Activated naive CD4-positive, alpha-beta T cell treated with Interleukin-2 at 50 U/mL for 16 hours (primary cell): ENCODE results near the gene SPA17.

ENCODE experiments used
- DNase-seq: peaks from one replicate; pipeline ENCODE4 v3.0.0-alpha.2; 2020

SPA17 gene

DNA sequence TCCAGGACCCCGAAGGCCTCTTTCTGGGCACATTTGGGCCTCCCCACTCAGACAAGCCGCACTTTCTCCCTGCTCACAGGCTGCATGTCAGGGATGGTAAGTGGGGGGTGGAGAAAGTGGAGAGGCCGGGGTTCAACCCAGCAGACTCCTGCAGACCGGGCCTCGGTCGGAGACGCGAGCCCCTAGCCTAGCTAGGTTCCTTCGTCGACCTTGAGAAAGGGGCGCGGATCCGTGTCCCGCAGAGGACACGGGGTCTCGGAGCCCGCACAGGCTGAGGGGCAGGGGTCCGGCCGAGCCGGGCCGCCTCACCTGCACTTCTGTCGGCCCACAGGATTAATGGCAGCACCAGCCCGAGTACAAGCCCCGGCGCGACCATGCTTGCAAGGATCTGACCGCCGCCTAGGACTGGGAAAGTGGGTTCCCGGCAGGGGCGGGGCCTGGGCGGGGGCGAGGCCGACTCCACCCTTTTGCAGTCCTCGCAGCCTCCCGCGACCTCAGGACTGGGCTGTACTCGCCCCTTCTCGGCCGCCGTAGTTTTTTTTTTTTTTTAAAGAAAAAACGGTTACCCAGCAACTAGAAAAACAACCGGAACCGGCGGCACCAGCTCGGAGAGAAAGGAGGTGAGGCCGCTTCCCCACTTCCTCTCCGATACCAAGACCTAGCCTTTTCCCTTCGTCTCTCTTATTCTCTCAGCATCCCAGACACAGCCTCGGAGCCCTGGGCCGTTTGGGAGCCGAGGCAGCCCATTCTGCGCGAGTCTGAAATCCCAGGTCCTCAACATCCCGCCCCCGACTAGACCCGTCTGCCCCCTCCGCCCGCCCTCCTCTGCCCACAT is at the start of gene SPA17, which contains the start of gene SIAE:
SPA17 (plus strand) TSS at position 572 of the 835 bp plus-strand sequence. CDS start 1,361 bp downstream, outside the sequence.
SIAE (minus strand) TSS at position 407 of the 835 bp plus-strand sequence; CDS start at position 376, 31 bp downstream.
- peak; percentile 85 for DNase-seq

DNA sequence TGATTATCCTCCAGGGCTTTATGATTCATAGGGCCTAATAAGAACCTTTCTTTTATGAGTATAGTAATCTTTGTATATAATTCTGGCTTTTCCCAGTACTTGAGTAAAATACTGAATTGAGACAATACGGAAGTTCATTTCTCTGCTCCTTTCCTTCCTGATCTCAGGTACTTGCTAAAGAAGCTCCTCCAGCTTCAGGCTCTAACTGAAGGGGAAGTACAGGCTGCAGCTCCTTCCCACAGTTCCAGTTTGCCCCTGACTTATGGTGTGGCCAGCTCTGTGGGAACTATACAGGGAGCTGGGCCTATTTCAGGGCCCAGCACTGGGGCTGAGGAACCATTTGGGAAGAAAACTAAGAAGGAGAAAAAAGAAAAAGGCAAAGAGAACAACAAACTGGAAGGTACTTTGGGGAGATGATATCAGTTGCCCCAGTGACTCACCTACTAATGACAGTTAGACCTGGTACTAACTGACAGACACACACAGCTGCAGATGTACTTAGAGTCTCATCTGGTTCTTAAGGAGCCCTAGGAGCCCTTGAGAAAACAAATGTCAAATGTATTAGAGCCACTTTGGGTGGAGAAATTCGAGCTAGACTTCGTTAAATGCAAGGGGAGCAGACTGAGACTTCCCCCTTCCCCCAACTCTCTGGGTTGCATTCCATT is 48.1 kb upstream of the SPA17 start:
- DNase-seq = no peak

DNA sequence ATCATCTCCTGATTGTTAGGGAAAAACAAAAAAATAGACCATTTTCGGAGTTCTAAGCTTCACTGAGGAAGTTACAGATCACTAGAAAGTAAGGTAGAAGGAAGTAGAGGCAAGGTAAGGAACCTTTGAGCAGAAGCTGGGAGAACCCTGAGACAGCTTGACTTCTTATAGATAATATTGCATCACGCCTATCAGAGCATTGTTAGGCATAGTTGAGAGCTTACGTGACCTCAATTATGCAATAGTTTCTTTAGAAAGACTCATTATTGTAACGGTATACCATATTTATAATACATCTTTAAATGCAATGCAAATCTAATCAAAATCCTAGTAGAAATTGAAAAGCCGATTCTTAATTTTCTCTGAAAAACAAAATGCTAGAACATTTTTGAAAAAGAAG is 46.2 kb upstream of the SPA17 start:
- DNase-seq = no peak

DNA sequence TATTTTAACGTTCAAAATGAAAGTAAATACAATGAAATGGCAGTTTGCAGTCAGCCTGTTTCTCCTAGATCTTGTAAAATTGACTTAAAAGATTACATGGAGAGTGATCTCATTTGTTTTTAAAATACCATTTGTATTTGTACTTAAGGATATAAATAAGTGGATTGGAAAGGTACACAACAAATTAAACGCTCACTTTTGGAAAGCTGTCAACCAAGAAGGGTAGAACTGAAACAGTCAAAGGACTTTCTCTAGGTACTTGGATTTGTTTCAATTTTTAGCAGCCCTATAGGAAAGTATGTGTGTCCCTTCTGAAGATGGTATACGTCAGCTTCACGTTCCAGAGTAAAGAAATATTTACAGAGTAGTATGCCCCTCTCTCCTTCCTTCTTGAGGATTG is 43.7 kb upstream of the SPA17 start:
- DNase-seq = no peak

DNA sequence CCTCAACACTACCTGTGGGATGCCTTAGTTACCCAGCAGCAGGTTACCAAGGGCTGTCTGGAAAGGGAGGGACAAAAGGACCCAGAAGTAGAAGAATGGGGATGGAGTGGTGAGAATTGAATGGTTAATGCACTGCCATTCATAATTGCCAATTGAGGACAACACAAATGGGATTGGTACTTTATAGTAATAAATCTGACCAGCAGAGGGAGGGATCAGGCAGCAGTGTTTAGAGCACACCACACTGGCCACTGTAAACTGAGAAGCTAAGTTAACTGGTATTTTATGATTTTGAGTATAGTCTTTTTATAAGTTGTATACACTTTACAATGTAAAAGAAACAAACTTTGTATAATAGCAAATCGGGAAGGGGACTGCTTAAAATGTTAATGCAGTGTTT is 40.3 kb upstream of the SPA17 start:
- no peak for DNase-seq

DNA sequence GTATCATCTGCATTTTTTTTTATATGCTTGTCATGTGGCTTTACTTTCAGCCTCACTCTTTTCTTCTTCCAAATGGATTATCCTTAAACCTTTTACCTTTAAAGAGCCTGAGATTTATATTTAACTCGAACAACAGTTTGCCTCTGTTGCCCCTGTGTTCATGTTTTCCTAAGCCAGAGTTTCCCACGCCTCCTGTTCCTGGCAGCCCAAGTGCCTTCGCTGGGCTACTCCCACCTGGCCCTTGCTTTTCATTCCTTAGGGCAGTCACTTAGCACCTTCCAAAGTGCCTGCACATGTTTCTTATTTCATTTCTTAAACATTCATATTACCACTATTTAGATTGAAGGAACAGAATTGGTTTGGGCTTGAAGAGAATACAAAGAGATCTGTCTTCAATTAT is 37.8 kb upstream of the SPA17 start:
- DNase-seq = no peak

DNA sequence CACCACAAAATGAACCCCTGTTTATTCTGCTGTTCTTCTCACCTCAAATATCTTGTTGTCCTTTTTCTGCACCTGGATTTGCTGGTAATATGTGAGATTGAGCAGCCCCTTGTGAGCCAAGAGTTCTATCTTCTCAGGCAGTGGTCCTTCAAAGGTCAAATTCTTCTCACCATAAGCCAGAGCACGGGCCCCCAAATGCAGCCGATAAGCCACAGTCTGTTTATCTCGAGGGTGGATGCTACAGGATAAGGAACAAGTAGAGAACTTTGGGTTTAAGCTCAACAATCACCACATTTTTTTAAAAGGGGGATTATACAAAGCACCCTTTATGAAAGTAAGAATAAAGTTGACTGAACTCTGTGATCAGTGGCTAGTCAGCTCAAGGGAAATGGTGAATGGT is 35.2 kb upstream of the SPA17 start:
- no peak for DNase-seq

DNA sequence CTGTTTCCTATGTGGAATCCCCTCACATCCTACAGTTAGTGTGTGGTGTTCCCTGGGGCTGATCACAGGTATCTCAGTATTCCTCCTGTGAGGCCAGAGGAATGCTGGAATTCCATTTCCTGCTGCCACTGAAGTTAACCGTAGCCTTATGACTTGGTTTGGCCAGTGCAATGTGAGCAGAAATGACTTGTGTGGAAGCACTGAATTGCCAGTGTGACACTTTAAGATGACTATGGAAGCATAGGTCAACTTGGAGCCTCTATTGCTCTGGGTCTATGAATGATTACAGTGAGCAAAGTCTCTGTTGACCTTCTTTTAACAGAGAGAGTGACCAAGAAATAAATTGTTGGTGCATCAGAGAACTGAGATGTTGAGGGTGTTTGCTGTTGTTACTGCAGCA is 34.5 kb upstream of the SPA17 start:
- DNase-seq = no peak

DNA sequence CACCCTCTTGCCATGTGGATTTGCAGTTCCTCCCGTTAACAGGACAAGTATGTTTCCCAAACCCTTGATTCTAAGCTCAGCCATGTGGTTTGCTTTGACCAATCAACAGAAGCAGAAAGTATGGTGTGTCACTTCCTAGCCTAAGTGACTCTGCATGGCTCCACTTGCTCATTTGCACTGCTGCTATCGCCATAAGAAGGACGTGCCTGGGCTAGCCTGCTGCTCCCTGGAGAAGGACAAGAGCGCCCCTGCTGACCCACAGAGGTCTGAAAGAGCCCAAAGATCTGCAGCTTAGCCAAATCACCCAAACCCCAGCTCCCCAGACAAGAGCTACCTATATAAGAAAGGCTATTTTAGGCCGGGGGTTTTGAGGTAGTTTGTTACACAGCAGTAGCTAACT is 33.0 kb upstream of the SPA17 start:
- DNase-seq = no peak

DNA sequence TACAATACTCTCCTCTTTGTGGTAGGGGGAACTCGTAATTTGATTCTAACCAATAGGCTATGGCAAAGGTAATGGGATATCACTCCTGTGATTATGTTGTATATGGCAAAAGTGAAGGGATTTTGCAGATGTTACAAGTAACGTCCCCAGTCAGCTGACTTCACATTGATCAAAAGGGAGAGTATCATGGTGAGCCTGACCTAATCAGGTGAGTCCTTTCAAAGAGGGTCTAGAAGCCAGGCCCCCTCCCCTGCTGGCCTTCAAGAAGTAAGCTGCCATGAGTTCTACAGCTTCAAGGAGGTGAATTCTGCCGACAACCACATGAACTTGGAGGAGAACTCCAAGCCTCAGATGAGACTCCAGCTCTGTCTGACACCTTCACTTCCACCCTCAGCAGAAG is 31.1 kb upstream of the SPA17 start:
- DNase-seq = no peak

DNA sequence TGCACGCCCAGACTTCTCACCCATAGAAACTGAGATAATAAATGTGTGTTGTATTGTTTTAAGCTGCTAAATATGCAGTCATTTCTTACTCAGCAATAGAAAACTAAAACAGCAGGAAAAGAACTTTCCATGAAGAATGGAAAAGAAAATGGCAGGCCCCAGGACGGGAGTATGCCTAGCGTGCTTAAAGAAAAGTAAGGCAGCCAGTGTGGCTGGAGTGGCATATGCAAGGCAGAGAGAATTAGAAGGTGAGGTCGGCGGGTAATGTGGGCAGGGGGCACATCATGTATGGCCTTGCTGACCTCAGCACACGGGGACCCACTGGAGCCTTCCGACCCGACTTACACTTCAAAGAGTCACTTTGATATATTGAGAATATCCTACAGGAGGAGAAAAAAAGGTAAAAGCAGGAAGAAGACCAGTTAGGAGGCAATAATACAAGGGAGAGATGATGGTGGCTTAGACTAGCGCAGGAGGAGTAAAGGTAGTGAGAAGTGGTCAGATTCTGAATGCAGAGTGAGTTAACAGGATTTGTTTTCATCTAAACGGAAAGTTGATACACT is 30.6 kb upstream of the SPA17 start:
- DNase-seq = no peak

DNA sequence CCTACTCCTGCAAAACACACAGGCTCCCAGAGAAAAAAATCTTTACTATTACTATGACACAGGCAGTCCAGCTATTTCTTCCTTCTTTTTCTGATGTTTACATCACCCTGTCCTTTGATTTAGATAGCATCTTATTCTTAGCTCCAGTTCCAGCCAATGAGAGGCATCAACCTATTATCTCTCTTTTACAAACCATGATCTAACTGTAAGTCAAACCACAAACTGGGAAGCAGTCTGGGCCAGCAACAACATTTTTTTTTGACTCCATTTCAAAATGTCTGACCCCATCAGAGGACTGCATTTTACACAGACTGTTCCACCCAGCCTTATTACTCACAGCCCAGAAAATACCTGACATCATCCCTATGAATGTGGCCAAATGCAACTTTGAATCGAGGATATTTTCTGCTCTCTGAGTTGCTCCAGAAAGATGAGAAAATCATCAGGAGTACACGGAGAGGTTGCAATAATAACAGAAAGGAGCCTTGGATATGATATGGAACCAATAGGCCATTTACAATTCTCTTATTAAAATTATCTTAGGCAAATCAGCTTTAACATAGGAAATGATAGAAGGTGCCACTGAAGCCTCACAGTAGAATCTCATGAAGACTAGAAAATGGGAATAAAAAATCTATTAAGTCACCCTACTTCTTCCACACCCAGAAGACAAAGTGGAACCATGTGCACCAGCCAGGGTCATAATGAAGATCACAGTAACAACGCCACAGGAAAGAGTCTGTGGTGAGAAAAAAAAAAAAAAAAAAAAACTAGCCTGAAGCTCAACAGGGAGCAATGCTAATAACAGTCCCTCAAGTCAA is 29.9 kb upstream of the SPA17 start:
- no peak for DNase-seq

DNA sequence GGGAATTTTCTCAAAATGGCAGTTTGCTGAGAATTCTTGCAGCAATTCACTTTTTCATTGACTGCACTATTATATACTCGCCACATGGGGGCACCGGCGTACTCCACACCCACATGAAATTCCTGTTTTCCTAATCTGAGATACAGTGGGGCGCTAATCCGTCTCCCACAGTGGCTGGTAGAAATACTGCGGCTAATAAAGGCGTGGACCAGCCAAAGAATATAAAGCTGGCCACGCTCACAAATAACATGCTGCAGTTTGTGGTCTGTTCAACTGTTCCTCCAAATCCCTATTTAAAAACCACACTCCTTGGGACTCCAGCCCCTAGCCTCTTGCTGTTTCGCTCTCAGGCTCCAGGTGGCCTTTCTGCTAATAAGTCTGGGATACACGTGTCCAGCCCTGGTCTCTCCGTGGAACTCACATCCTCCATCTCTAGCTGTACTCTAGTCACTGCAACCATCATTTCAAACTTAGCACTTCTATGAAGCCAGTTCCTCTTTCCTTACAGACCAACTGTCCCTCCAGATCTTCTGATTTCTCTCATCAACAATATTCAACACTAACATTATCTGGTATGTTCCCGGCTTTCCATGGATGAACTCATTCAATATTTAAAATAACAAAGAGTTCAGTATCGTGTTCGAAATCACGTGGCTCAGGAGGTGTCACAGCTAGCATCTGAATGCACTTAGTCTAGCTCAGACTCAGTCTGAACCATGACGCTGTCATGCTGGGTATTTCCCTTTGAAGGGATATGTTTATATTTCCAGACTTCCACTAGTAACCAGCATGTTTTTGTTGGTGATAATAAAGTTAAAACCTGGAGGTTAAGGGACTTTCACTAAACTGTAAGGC is 29.1 kb upstream of the SPA17 start:
- peak; percentile 12 for DNase-seq

DNA sequence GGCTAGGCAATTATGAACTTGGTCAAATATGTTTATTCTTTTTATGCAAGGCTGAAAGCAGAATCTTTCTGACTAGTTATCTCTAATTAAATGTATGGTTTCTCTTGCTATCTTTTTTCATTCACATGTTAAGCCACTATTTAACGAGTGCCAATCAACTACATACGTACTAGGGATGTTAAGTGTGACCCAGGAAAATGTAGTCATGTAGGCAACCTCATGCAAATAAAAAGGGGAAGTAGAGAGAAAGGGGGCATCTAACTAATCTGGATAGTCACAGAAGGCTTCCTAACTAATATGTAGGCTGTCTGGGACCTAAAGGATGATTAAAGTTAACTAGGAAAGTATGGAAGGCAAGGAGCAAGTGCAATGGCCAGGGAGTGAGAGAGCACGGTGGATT is 27.6 kb upstream of the SPA17 start:
- DNase-seq = no peak

DNA sequence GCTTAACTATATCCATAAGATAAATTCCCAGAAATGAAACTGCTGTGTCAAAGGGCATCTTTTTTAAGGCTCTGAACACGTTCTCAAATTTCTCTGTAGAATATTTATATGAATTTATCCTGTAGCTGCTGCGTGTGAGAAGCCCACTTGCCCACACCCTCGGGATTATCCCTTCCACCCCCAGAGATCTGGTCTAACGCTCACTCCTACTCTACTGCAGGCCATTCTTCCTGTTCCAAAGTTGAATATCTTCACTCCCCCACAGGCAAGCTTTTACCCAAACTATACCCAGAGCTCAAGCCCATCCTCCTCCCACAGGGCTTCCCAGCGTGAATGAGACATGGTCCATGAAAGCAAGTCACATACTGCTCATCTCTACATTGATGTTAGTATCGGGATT is 25.1 kb upstream of the SPA17 start:
- DNase-seq = no peak

DNA sequence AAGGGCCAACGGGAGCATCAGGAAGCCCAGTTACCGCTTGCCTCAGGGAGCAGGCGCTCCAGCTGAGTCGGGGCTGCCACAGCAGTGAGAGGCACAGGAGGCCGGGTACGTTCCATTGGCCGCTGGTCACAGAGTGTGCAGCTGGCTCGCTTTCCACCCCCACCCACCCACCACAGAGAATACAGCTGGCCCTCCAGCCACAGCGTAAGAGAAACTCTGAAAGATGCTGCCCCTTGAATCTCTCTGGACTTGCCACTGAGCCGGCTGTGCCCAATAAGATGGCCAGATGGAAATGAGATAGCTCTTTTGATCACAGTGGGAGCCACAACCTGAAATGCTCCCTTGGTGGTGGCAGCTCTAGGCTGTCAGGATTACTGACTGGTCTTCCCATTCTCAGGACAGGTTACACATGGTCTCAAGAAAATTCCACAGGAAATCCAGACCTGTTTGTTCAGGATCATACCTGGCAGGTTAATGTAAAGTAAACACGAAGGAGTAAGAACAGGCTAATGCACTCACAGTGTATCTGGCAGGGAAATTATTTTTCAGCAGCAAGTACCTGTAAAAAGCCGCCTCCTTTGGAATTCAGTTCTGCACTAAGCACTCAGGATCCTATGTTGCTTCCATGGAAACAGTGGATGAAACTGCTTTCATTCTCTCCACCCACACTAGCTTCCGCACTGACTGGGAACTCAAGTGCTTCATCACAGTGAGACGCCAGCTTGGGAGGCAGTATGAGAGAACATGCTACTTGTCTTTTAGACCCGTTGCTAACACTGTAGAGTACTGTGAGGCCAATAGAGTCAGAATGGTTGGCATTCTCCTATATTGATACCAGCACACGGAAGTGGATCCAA is 16.7 kb upstream of the SPA17 start:
- no peak for DNase-seq

DNA sequence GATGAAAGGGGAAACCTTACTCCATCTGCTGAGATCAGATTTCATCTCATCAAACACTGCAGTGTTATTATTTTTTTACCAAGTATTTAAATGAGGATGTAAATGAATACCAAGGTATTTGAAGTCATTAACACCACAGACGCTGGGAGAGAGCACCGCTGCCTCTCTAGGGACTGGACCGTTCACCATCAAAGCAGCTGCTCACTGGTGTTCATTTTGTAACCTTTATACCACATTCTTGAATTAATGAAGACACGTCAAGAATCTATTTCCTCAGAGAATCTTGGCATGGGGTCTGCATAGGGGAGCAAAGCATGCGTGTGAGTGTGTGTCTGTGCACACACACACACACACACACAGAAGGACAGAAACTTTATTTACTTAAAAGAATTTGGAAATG is 15.8 kb upstream of the SPA17 start:
- no peak for DNase-seq

DNA sequence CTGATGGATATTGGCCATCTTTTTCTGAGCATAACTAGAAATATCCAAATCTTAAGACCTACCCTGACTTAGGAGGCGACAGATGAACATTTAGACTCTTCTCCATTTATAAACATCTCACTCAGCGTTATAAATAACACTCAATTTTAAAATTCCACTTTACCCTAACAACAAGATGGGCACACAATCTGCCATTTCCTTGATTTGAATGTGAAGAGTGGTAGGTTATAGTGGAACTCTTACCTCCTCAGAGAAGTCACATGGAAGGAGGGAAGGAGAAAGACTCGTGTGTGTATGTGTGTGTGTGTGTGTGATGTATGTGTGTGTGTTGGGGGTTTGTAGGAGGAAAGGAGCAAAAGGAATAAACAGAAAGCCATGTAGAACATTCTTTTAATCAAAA is 15.2 kb upstream of the SPA17 start:
- DNase-seq = no peak

DNA sequence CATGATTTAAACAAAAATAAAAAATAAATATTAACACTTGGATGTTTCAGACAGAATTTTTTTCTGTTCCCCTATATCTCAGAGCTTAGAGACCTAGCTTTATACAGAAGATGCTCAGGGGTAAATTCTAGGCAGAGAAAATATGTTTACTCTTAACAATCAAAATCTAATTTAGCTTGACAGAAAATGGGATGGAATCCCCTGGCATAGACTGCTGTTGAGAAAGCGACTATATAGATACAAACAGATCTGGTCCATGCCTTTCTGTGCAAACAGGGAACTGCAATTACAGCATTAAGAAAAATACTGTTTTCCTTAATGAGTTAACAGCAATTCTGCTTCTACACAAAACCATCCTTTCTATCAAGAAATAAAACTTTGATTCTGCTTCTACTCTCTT is 14.7 kb upstream of the SPA17 start:
- DNase-seq = no peak

DNA sequence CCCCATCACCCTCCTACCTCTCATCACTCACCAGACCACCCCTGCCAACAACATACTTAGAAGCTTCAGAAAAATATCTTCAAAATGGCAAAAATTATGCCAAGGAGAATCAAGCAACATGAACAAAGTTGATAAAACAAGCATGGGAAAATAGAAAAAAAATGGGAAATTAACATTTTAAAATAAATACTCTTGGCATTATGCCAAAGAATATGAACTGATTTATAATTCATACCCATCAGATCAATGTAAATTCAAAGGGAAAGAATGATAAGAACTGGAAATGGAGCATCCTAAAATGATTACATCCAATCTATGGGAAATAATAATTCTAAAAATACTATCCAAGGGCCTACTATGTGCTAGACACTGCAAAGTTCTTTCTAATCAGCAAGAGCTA is 12.2 kb upstream of the SPA17 start:
- DNase-seq = no peak

DNA sequence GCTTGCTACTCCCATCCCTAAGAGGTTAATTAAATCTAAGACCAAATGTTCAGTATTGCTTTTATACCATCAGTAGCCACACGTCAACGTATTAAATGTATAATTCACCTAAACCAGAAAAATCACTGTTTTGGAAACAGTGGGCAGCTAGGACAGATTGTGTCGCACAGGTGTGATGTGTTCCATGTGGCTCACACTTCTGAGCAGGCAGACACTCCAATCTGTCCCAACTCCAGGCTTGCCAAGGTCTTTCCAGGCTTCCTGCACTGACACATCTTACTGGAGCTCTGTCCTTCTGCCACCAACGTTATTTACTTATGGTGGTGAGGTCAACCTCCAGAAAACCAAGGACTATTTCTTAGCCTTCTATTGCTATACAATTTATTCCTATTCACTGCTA is 11.6 kb upstream of the SPA17 start:
- no peak for DNase-seq
